ENCODE measurements around the gene FUT7. TPM values are rescaled to one million over a fixed set of nuclear protein-coding genes. Genes with fewer than 3 reads are reported as not detected.

FUT7 gene, protein sequence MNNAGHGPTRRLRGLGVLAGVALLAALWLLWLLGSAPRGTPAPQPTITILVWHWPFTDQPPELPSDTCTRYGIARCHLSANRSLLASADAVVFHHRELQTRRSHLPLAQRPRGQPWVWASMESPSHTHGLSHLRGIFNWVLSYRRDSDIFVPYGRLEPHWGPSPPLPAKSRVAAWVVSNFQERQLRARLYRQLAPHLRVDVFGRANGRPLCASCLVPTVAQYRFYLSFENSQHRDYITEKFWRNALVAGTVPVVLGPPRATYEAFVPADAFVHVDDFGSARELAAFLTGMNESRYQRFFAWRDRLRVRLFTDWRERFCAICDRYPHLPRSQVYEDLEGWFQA
- polyA plus RNA-seq (ENCODE audit: insufficient read depth in 1 of 5, insufficient read length in 5 of 5, low replicate concordance in 1 of 5): under 1 TPM in 1 of 5 donors, not detected in 4; 0.08 TPM
- long read RNA-seq, donor 1: 0 reads
- long read RNA-seq, donor 2: 0 reads
- long read RNA-seq, donor 3, partial matches to known transcripts: 0 of 1 reads
- long read RNA-seq, donor 3, other reads (novel, unspliced or antisense): 0 of 1 reads
- long read RNA-seq, donor 4: 0 reads
- long read RNA-seq, donor 5, partial matches to known transcripts: 0 of 1 reads
- long read RNA-seq, donor 5, other reads (novel, unspliced or antisense): 0 of 1 reads
- long read RNA-seq, donor 6, partial matches to known transcripts: 0 of 1 reads
- long read RNA-seq, donor 6, other reads (novel, unspliced or antisense): 0 of 1 reads
- long read RNA-seq, donor 7: 0 reads
- long read RNA-seq, donor 8: 0 reads

DNA sequence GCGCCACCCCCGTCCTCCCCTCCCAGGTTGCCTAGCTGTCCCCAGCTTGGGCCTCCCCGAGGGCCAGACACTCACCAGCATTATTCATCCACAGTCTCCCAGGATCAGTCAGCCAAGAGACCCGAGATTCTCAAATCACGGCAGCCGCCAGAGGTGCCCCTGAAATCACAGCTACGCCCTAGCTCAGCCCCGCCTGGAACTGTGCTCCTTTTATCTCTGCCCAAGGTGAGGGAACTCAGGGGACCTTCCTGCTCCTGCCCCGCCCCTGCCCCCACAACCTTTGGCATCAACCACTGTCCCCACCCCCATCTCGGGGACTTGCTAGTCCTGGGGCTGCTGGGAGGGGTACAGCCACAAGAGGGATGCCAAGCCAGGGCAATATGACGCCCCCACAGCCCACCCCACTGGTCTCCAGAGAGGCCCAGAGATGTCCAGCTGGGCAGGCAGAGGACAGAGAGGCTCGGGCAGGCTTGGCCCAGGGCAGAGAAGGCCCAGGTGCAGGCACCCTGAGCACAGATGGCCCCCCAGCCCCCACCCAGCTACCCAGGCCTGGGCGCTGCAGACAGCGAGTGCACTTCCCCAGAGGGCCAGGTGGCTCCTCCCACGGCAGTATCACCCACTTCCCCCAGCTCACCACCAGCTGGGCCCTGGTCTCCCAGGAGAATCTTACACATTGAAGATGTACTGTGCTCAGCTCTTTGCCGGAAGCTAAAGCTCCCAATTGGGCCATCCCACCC, at the start of gene FUT7:
Gene FUT7 (minus strand): TSS at position 185 of the 737 bp plus-strand sequence. CDS start 97 bp downstream, at position 88.
- DNase-seq: no peak

DNA sequence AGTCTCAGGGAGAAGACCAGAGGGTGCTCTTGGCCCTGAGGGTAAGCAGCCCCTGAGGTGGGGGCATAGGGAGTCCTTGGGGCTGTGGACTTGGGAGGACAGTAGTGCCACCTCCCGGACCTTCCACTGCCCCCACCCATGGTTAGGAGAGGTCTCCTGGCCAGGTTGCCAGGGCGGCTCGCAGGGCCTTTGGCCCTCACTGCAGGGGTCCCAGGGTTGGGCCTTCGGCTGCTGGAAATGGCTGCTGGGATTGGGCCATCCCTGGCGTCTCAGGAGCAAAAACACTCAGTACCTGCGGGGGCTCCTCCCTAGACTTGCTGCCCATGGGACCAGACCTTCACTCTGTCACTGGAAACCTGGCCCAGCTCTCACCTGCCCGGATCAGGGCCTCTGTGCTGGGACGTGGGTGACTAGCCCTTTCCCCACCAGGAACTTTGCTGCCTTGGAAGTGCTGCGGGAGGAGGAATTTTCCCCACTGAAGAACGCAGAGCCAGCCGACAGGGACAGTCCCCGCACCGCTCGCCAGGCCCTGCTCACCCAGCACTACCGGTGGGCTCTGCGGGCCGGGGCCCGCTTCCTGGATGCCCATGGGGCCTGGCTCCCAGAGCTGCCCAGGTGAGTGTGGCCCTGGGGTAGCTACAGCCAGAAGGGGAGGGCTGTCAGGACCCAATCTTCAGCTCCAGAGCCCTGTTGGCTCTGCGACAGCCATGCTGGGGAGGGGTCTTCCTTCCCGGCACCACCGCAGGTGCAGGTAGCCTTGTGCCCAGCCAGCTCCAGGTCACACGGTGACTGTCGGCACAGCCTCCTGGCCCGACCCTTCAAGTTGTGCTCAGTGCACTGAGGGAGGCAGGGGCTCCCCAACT, 48.6 kb upstream of the FUT7 start:
- DNase-seq: no peak

DNA sequence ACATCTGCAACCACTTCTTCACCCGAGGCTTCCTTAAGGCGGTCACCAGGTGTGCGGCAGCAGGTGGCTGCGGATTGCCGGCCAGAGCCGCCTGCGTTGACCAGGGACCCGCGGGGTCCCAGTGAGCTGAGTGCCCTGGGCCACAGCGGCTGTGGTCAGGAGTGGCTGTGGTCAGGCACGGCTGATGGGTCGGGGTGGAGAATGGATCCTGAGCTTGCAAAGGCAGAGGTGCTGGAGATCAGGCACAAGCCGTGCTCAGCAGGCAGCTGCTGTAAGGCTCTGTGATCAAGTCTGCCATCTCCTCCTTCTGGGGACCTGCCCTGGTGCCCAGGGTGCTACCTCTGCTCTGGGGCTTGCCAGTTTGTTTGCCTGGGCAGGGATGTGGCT, 47.5 kb upstream of the FUT7 start:
- DNase-seq: no peak

DNA sequence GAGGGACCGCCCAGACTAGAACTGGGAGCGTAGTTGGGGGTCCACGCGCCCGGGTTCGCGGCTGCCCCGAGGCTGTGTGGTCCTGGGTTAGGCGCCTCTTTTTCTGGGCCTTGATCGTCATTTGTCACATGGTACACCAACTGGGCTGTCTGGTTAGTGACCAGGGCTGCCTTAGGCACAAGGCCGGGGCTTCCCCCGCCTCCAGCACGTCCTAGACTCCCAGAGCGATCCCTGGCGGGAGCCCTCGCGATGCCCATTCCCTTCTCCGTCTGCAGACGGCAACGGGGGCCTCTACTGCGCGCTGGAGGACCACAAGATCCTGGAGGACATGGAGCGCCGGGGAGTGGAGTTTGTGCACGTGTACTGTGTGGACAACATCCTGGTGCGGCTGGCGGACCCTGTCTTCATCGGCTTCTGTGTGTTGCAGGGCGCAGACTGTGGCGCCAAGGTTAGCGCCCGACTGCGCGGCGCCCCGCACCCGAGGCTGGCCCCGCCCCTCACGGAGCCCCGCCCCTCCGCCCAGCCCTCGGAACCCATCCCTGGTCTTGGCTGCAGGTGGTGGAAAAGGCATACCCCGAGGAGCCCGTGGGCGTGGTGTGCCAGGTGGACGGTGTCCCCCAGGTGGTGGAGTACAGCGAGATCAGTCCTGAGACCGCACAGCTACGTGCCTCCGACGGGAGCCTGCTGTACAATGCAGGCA, 47.0 kb upstream of the FUT7 start:
- no peak for DNase-seq

DNA sequence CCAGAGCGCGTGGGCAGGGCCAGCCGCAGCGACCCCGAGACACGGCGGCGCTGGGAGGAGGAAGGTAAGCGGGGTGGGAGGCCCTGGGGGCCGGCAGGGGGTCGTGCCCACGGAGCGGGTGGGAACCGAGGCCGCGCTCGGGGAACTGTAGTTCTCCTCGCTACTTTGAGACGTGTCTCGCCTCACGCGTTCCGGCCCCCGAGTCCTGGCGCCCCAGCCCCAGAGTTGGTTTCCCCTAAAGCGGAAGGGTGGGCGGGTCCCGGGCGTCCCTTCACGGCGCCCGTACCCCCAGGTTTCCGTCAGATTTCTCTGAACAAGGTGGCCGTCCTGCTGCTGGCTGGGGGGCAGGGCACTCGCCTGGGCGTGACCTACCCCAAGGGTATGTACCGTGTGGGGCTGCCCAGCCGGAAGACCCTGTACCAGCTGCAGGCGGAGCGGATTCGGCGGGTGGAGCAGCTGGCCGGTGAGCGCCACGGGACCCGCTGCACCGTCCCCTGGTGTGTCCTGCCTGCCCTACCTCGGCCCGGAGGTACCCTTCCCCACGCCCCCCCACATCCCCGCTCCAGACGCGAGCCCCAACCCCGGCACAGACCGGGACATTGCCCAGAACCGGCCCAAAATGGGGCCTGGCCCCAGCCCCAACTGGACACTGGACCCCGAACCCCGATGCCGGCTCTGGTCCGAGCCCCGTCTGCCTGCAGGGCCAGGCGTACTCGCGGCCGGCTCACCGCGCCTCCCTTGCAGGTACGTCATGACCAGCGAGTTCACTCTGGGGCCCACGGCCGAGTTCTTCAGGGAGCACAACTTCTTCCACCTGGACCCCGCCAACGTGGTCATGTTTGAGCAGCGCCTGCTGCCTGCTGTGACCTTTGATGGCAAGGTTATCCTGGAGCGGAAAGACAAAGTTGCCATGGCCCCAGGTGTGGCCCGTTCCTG, 46.1 kb upstream of the FUT7 start:
- no peak for DNase-seq

DNA sequence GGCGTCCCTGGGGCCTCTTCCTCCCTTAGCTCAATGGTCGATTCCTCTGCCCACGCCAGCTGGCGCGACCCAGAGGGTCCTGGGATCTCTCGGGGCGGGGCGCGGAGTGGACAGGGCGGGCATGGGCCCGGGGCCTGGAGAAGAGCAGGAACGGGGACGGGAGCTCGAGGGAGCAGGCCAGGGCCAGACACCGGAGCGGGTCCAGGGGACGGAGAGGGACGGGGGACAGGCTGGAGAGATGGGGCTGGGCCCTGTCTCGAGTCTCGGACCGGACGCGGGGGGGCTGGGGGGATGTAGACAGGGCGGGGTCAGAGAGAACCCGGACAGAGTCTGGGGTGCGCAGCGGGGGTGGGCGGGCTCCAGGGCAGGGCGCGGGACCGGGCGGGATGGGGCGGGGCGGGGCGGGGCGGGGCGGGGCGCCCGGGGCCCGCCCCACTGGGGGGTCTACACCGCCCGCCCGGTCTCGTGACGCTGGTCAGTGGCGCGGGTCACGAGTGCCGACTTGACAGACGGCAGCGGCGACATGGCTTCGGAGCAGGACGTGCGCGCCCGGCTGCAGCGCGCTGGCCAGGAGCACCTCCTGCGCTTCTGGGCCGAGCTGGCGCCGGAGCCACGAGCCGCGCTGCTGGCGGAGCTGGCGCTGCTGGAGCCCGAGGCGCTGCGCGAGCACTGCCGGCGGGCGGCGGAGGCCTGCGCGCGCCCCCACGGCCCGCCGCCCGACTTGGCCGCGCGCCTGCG, 45.3 kb upstream of the FUT7 start, which contains the start of gene UAP1L1:
Gene UAP1L1 (plus strand): TSS at position 508 of the 738 bp plus-strand sequence. CDS start 16 bp downstream, at position 524.
- DNase-seq: peak; percentile 42 to 55

DNA sequence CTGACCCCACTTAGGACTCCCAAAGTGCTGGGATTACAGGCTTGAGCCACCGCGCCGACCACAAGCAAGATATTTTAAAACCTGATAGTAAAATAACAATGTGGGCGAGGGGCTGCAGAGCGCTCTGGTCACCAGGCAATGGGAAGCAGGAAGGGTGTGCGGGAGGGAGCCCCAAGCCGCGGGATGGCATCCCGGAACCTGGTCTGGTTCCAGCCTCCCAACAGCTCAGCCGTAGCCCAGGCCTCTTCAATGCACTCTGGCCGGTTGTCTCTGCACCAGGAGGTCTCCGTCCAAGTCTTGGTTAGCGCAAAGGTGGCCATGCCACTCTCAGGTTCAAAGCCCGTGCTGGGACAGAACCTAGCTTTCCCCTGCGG, 44.7 kb upstream of the FUT7 start:
- no peak for DNase-seq

DNA sequence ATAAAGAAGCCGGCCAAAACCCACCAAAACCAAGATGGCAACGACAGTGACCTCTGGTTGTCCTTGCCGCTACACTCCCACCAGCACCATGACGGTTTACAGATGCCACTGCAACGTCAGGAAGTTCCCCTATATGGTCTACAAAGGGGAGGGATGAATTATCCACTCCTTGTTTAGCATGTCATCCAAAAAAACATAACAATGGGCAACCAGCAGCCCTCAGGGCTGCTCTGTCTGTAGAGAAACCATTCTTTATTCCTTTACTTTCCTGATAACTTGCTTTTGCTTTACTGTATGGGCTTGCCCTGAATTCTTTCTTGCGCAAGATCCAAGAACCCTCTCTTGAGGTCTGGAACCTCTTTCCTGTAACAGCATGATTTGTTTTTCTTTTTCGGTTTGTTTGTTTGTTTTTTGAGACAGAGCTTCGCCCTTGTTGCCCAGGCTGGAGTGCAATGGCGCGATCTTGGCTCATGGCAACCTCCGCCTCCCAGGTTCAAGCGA, 43.4 kb upstream of the FUT7 start:
- no peak for DNase-seq

DNA sequence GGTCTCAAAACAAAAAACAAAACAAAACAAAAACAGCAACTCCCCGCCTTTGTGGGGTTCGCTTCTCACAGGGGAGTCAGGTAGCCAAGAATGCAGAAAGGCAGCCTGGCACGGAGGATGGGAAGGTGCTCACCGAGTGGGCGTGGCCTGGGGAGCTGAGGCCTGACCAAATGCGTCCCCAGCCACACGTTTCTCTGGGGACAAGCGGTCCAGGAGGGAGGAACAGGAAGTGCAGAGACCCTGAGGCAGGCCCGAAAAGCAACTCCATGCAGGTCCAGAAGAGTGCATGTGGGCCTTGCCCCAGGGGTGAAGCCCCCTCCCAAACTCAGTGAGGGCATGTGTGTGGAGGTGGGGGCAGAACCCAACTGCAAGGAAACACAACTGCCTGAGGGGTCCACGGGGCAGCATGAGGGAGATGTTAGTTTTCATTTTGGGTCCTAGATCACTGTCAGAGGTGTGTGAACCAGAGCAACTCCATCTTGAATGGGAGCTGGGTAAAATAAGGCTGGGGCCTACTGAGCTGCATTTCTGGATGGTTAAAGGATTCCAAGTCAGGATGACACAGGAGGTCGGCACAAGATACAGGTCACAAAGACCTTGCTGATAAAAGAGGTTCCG, 42.9 kb upstream of the FUT7 start:
- no peak for DNase-seq

DNA sequence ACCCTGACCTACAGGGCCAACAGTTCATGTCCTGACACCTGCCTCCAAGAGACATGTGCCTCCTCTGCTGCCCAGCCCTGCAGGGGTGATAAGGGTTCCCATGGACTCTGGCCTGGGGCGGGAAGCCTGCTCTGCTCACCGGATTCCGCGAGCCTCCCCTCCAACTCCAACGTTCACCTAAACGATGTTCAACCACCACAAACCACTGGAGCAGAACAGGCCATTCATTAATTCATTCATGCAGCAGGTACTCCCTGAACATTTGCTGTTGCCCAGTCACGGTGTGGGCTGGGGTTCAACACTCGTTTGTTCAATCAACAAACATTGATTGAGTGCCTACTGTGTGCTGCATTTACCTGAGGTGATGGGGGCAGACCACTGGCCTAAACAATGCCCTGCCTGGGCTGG, 42.1 kb upstream of the FUT7 start:
- no peak for DNase-seq

DNA sequence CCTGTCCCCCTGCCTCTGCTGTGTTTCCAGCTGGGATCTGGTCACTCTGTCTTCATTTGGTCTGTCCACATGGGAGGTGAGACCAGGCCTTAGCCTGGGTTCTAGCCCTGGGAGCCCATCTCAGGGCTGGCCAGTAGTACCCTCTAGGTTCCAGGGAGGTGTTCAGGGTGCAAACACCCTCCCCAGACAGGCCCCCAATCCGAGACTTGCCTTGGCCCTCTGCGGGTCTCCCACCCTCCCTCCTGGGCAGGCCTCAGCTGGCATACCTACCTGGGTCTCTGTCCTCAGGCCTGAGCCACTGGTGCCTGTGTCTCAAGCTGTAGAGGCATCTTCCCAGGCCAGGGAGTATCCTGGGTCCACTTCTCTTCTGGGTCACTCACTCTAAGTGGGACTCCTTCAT, 39.4 kb upstream of the FUT7 start:
- DNase-seq: no peak

DNA sequence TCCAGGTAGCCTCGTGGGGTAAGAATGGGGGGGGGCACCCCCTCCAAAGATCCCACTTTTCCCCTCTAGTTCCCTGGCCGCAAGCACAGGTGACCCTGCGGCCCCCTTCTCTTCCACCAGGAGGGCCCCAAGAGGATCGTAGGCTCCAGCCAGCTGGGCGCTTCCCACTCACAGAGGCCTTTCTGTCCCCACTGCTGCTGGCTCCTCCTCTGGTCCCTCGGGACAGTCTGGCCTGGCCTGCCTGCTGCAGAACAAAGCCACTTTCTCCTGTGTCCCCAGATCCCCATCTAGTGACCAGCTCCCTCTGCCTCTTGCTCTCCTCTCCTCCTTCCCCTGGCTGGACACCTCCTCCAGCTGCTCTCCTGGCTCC, 39.0 kb upstream of the FUT7 start:
- DNase-seq: no peak

DNA sequence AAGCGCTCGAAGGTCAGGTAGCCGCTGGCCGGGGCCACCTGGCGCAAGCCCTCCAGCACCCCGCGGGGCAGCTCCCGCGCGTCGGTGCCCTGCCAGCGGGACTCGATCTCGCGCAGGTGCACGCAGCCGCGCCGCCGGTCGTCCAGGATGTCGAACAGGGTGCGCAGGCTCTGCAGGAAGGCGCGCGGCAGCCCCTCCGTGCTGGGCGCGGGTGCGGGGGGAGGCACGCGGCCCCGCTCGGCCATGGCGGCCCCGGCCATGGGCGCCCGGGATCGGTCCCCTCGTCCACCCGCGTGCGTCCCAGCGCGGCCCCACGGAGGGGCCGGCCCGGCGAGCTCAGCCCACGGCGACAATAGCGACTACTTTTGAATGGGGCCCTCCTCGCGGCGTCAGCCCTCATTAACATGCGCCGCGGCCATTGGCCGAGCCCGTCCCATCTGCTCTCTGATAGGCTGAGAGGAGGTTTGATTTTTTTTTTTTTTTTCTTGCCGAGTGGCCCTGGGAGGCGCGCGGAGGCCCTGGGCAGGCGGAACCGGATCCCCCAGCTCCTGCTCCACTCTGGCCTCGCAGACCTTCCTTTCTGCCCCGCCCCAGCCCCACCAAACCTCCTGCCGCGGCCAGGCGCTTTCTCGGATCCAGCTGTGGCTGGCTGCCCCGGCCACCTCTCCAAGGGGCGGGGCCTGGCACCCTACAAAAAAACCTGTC, 38.5 kb upstream of the FUT7 start, which contains the start of gene SAPCD2:
Gene SAPCD2 (minus strand): TSS at position 357 of the 705 bp plus-strand sequence. CDS start 97 bp downstream, at position 260.
- peak; percentile 81 to 85 for DNase-seq

DNA sequence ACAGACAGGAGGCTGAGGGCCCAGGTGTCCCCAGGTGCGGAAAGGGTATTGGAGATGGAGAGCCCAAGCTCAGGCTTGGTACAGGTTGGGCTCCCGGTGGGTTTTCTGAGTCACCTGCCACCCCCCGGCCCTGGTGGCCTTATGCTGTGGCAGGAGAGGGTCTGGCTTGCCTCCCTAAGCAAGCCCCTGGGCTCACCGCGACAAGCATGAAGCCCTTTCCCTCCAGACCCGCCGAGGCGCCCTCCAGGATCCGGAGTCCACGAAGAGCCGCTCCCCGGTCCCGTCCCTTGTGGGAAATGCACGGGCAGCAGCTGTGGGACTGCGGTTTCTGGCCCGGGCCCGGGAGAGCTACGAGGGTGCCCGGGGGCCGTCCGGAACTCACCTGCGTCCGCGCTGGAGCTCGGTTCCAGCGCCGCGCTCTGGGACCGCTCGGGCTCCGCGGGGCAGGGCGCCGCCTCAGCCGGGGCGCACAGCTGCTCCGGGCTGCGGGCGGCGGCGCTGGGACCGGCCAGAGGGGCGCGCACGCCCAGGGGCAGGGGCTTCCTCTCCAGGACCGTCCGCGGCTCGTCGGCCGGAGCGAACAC, 37.7 kb upstream of the FUT7 start:
- DNase-seq: no peak

DNA sequence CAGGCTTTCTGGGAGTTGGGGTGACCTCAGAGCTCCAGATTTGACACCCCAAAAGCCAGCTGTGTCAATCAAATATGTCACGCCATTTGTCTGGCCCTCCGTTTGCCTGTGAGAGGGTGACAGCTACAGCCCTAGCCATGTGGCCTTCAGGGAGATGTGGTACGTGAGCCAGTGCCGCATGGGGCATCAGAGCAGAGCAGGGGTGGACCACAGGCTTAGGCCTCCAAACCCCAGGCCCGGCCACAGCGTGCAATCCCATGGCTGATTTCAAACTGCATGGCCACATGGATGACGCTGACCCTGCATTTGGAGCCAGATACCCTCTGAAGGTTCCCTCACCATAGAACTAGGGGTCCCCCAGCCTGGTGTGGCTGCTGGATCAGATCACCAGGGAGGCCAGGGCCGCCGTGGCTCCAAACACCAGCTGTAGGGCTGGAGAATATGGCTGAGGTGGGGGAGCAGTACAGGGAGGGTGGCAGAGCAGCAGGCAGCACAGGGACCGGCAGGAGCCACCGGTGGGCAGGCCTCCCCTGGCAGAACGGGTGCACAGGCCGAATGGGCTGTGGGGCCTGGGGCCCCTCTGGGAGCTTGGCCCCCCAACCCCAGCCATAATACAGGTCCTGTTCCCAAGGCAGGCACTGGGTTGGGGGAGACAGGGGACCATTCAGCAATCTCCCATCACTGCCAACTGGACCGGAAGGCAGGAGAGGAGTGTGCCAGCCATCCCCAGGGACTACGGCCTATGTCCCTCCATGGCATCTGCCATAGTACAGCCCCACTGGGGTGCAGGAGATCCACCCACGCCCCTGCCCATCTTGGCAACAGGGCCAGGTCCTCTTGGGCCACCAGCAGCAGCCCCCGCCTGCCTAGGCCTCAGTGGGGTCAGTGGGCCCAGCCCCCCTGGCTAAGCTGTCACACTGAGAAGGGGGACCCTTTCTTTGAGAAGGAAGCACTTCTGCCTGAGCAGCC, 36.9 kb upstream of the FUT7 start:
- DNase-seq: no peak
